ENCODE results near the gene TMEM30B. TPM values are rescaled to one million over a fixed set of nuclear protein-coding genes. Genes with fewer than 3 reads are reported as not detected.
A peak's percentile ranks its signal among the peaks of the same experiment; 100 is the strongest.

The TMEM30B gene, protein sequence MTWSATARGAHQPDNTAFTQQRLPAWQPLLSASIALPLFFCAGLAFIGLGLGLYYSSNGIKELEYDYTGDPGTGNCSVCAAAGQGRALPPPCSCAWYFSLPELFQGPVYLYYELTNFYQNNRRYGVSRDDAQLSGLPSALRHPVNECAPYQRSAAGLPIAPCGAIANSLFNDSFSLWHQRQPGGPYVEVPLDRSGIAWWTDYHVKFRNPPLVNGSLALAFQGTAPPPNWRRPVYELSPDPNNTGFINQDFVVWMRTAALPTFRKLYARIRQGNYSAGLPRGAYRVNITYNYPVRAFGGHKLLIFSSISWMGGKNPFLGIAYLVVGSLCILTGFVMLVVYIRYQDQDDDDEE
- 0.13 and 0.15 TPM in 2 replicates for polyA plus RNA-seq (2012; rRNA removed)
- 0.12 and 0.14 TPM in 2 replicates for polyA plus RNA-seq (2012; cell fraction: cytosol; rRNA removed)
- polyA plus RNA-seq (2012; cell fraction: nucleus; rRNA removed): 0.04 and 0.08 TPM in 2 replicates

- WGBS (ENCODE audit: low lambda C conversion rate): 69% methylated on average over 23 of the region's 43 CpGs
- H3K4me2 ChIP-seq: peak within 1 kb of the TSS; percentile 8; the same call in 1 of the 2 replicates
These were observed at the start of gene TMEM30B for GRCh38 chr14:61281186-61281947. TSS of gene TMEM30B (minus strand) at chr14:61281338. CDS start at chr14:61281147, 191 bp downstream.

DNA sequence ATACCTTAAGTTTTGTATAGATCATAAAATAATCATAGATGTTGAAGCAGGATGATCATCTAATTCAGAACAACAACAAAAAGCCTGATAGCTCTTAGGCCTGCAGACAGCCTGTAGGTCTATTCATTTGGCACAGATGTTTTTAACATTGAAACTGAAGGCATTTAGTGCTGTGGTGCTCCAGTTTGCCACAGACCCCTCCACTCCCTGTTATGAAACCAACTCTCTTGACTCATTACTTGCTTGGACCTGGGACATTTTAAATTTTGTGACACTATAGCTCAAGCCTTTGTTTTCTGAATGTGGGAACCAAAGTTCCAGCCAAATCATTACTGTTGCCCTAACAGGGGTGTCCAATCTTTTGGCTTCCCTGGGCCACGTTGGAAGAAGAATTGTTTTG is 49.4 kb upstream of the TMEM30B start:
- Histone ChIP-seq H3K4me1 (ENCODE audit: control insufficient read depth in 1 of 2, insufficient read depth in 2 of 2, low read depth in 1 of 2, low read length in 1 of 2) (no peaks in the 10 kb centered on the region), H3K36me3 (replicated peaks in 1 of 2; ENCODE audit: control insufficient read depth in 1 of 2, insufficient read depth in 2 of 2, low read length in 1 of 2) (no peaks in the 10 kb centered on the region), H2AFZ (ENCODE audit: low read depth) (no peak overlapping the region), H4K20me1 (ENCODE audit: insufficient read depth) (no peaks in the 10 kb centered on the region), H3K4me3 (ENCODE audit: low read depth in 2 of 2, low read length in 1 of 2) (no peak overlapping the region; a peak in 1 of 4 replicates), H3K9me2 (no peaks in the 10 kb centered on the region), H3K27me3 (ENCODE audit: insufficient read depth) (no peaks in the 10 kb centered on the region), H3K27ac (ENCODE audit: low read depth in 2 of 2, low read length in 1 of 2) (no peak overlapping the region), H3K4me2 (no peak overlapping the region), H3K9ac (no peak overlapping the region), H3F3A (replicated peaks; ENCODE audit: insufficient read depth) (no peaks in the 10 kb centered on the region), H3K9me3 (0 out of 2 replicates have a peak, but pooled peaks cover 7% of the 10 kb centered on the region), H3K79me2 (ENCODE audit: insufficient read depth) (no peaks in the 10 kb centered on the region)
- CTCF ChIA-PET: interaction anchor here (0.6 to 1.2 kb wide), 2 partner anchors 20 to 31 kb away, joined by 3 to 4 read pairs; no protein-coding TSS in a partner anchor
- POLR2A ChIA-PET: no interaction called here
- DNase-seq: no peak
- 24% methylated on average over 1 of the region's 1 CpG for WGBS (ENCODE audit: low lambda C conversion rate)
- TF ChIP-seq FOXJ3 (CRISPR knock-in tag; IDR thresholded peaks at IDR 0.05) (no peak), FOXM1 (IDR thresholded peaks at IDR 0.05; ENCODE audit: low read depth) (no peak), USF1 (IDR thresholded peaks at IDR 0.05; ENCODE audit: borderline replicate concordance, low read depth) (no peak), RXRA (IDR thresholded peaks at IDR 0.05; ENCODE audit: borderline replicate concordance, low read depth) (no peak), CHD2 (IDR thresholded peaks at IDR 0.05; ENCODE audit: low read length, partially characterized antibody) (no peak), TEAD4 (IDR thresholded peaks at IDR 0.05; ENCODE audit: borderline replicate concordance, insufficient read depth) (no peak), GATA2 (CRISPR knock-in tag; IDR thresholded peaks at IDR 0.05) (no peak), RCOR1 (IDR thresholded peaks at IDR 0.05; ENCODE audit: low read length) (no peak), MEF2A (IDR thresholded peaks at IDR 0.05; ENCODE audit: borderline replicate concordance, low read depth) (no peak), MXI1 (IDR thresholded peaks at IDR 0.05; ENCODE audit: low read depth, low read length) (no peak)

More at GRCh38 chr14:61281186-61281947, at the start of gene TMEM30B:
- Histone ChIP-seq H3K9ac (no peak within 1 kb of the TSS), H2AFZ (ENCODE audit: low read depth) (peak within 1 kb of the TSS; percentile 56; the same call in 1 of the 2 replicates), H3F3A (replicated peaks; ENCODE audit: insufficient read depth) (peaks cover 3% of the 10 kb centered on the region), H3K79me2 (ENCODE audit: insufficient read depth) (no peaks in the 10 kb centered on the region), H3K4me3 (ENCODE audit: low read depth in 2 of 2, low read length in 1 of 2) (peak within 1 kb of the TSS; percentile 30 to 46; a peak in 3 of 4 replicates), H3K27me3 (ENCODE audit: insufficient read depth) (no peaks in the 10 kb centered on the region), H3K9me2 (no peaks in the 10 kb centered on the region), H4K20me1 (ENCODE audit: insufficient read depth) (no peaks in the 10 kb centered on the region), H3K9me3 (no peaks in the 10 kb centered on the region), H3K36me3 (replicated peaks in 1 of 2; ENCODE audit: control insufficient read depth in 1 of 2, insufficient read depth in 2 of 2, low read length in 1 of 2) (no peaks in the 10 kb centered on the region), H3K4me1 (ENCODE audit: control insufficient read depth in 1 of 2, insufficient read depth in 2 of 2, low read depth in 1 of 2, low read length in 1 of 2) (peaks cover 6 to 8% of the 10 kb centered on the region in 2 experiments; a peak in 2 of 4 replicates), H3K27ac (ENCODE audit: low read depth in 2 of 2, low read length in 1 of 2) (no peak within 1 kb of the TSS)
- ChIA-PET POLR2A (no interaction called here), CTCF (interaction anchor here (0.7 to 11.8 kb wide), 12 partner anchors 10 to 1528 kb away, joined by 3 to 104 read pairs (median 4); partner anchors contain the start of gene PRKCH)
- no peak for TF ChIP-seq RAD21 (IDR thresholded peaks at IDR 0.05; ENCODE audit: low read length)
- TF ChIP-seq, protein P1, sequence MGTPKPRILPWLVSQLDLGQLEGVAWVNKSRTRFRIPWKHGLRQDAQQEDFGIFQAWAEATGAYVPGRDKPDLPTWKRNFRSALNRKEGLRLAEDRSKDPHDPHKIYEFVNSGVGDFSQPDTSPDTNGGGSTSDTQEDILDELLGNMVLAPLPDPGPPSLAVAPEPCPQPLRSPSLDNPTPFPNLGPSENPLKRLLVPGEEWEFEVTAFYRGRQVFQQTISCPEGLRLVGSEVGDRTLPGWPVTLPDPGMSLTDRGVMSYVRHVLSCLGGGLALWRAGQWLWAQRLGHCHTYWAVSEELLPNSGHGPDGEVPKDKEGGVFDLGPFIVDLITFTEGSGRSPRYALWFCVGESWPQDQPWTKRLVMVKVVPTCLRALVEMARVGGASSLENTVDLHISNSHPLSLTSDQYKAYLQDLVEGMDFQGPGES (IDR thresholded peaks at IDR 0.05; ENCODE audit: low read depth, low read length): no peak
- TF ChIP-seq NRF1 (IDR thresholded peaks at IDR 0.05; ENCODE audit: low read depth, low read length): no peak
- no peak for TF ChIP-seq MAX (IDR thresholded peaks at IDR 0.05; ENCODE audit: low read depth)
- TF ChIP-seq, protein P2, sequence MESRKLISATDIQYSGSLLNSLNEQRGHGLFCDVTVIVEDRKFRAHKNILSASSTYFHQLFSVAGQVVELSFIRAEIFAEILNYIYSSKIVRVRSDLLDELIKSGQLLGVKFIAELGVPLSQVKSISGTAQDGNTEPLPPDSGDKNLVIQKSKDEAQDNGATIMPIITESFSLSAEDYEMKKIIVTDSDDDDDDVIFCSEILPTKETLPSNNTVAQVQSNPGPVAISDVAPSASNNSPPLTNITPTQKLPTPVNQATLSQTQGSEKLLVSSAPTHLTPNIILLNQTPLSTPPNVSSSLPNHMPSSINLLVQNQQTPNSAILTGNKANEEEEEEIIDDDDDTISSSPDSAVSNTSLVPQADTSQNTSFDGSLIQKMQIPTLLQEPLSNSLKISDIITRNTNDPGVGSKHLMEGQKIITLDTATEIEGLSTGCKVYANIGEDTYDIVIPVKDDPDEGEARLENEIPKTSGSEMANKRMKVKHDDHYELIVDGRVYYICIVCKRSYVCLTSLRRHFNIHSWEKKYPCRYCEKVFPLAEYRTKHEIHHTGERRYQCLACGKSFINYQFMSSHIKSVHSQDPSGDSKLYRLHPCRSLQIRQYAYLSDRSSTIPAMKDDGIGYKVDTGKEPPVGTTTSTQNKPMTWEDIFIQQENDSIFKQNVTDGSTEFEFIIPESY (IDR thresholded peaks at IDR 0.05; ENCODE audit: borderline replicate concordance, low read depth): no peak
- no peak for DNase-seq

Measured in SK-N-SH (cell line).